Activated T-helper 1 cell treated with anti-CD3 and anti-CD28 coated beads, Interleukin-2, amount 50 U/mL, for 16 hours (primary cell): ENCODE measurements around the gene ARL6IP4.
"Not testable (repeated sequence)": the region's sequence is repeated elsewhere in the genome, so short reads cannot be mapped to it uniquely, and the experiment has no call there.

Source experiments
- DNase-seq, 2 donors: peaks; one replicate each; pipeline ENCODE4 v3.0.0-alpha.2; 2020; ENCODE audit warnings: low read depth in 1 of 2, low spot score in 1 of 2

ARL6IP4 gene

GRCh38 chr12:122980183-122981035 is at the start of gene ARL6IP4:
TSS of gene ARL6IP4 (plus strand) at chr12:122980681. CDS start at chr12:122981140, 459 bp downstream.
- DNase-seq: peak in 1 of 2 donors; percentile 37

GRCh38 chr12:122932207-122932606 is 48.3 kb upstream of the ARL6IP4 start:
- no peak for DNase-seq

- no peak for DNase-seq
Measured at GRCh38 chr12:122934722-122935121, 45.8 kb upstream of the ARL6IP4 start.

- DNase-seq: no peak
Measured at GRCh38 chr12:122935318-122935717, 45.2 kb upstream of the ARL6IP4 start.

- no peak for DNase-seq
Measured at GRCh38 chr12:122937622-122938091, 42.8 kb upstream of the ARL6IP4 start.

- no peak for DNase-seq
Measured at GRCh38 chr12:122939125-122939524, 41.4 kb upstream of the ARL6IP4 start.

- not testable (repeated sequence) for DNase-seq
Measured at GRCh38 chr12:122941351-122941750, 39.1 kb upstream of the ARL6IP4 start.

GRCh38 chr12:122942637-122943036 is 37.8 kb upstream of the ARL6IP4 start:
- DNase-seq: no peak

GRCh38 chr12:122943196-122943595 is 37.3 kb upstream of the ARL6IP4 start:
- DNase-seq: no peak

- DNase-seq: no peak
Measured at GRCh38 chr12:122944605-122945592, 35.6 kb upstream of the ARL6IP4 start.

GRCh38 chr12:122946690-122947341 is 33.7 kb upstream of the ARL6IP4 start:
- peak; percentile 29 to 63 for DNase-seq

GRCh38 chr12:122947352-122947792 is 33.1 kb upstream of the ARL6IP4 start:
- no peak for DNase-seq

GRCh38 chr12:122948605-122949004 is 31.9 kb upstream of the ARL6IP4 start:
- no peak for DNase-seq

GRCh38 chr12:122949405-122949804 is 31.1 kb upstream of the ARL6IP4 start:
- no peak for DNase-seq

- DNase-seq: no peak
Measured at GRCh38 chr12:122949816-122950675, 30.4 kb upstream of the ARL6IP4 start.

GRCh38 chr12:122951406-122951805 is 29.1 kb upstream of the ARL6IP4 start:
- no peak for DNase-seq

- peak; percentile 54 to 59 for DNase-seq
Measured at GRCh38 chr12:122951979-122952892, 28.2 kb upstream of the ARL6IP4 start.

GRCh38 chr12:122955156-122955555 is 25.3 kb upstream of the ARL6IP4 start:
- DNase-seq: no peak

- no peak for DNase-seq
Measured at GRCh38 chr12:122956035-122956434, 24.4 kb upstream of the ARL6IP4 start.
